KMS-11 (cell line): Measurements from ENCODE around the gene TXNRD1.
"Not testable (repeated sequence)": the region's sequence is repeated elsewhere in the genome, so short reads cannot be mapped to it uniquely, and the experiment has no call there.

ENCODE experiments used
- H2AFZ ChIP-seq: fragments of 200-600 bp; sonication (generic); 2 replicates; pipeline ENCODE4 v1.6.1; 2016; ENCODE audit warnings: antibody characterized with exemption, mixed run types, low read depth
- H3K27ac ChIP-seq: fragments of 200-600 bp; sonication (generic); 2 replicates; pipeline ENCODE4 v1.6.1; 2016; ENCODE audit warnings: mild to moderate bottlenecking, mixed run types
- H3K27me3 ChIP-seq: fragments of 200-600 bp; sonication (generic); 2 replicates; pipeline ENCODE4 v1.6.1; 2017; ENCODE audit warnings: mild to moderate bottlenecking, low read depth, mixed run types, moderate library complexity; ENCODE audit not compliant: insufficient read depth
- H3K36me3 ChIP-seq: fragments of 200-600 bp; sonication (generic); 2 replicates; pipeline ENCODE4 v1.6.1; 2017; ENCODE audit warnings: mild to moderate bottlenecking, mixed run types; ENCODE audit not compliant: insufficient read depth
- H3K4me1 ChIP-seq: fragments of 200-600 bp; sonication (generic); 2 replicates; pipeline ENCODE4 v1.6.1; 2016; ENCODE audit warnings: mild to moderate bottlenecking, low read depth, mixed run types; ENCODE audit not compliant: poor library complexity, severe bottlenecking
- H3K4me2 ChIP-seq: fragments of 200-600 bp; sonication (generic); 2 replicates; pipeline ENCODE4 v1.7.0; 2016; ENCODE audit warnings: mild to moderate bottlenecking, mixed run types
- H3K4me3 ChIP-seq: fragments of 200-600 bp; sonication (generic); IDR thresholded peaks from 2 replicates; pipeline ENCODE4 v1.6.1; 2017; ENCODE audit warnings: low read depth, low read length, mixed read lengths; ENCODE audit not compliant: insufficient read depth
- H3K79me2 ChIP-seq: fragments of 200-600 bp; sonication (generic); 2 replicates; pipeline ENCODE4 v1.6.1; 2016; ENCODE audit warnings: low read depth, mixed run types; ENCODE audit not compliant: insufficient read depth
- H3K9ac ChIP-seq: fragments of 200-600 bp; sonication (generic); 2 replicates; pipeline ENCODE4 v1.6.1; 2016; ENCODE audit warnings: mild to moderate bottlenecking, mixed run types
- H4K20me1 ChIP-seq: fragments of 200-600 bp; sonication (generic); 2 replicates; pipeline ENCODE4 v1.6.1; 2016; ENCODE audit warnings: mild to moderate bottlenecking, mixed run types; ENCODE audit not compliant: insufficient read depth
- CTCF ChIP-seq: fragments of 200-600 bp; sonication (generic); conservative IDR thresholded peaks from 2 replicates; pipeline ENCODE4 v1.6.1; 2017; ENCODE audit warnings: low read depth, mild to moderate bottlenecking, antibody characterized with exemption, low read length, moderate library complexity, mixed read lengths

Gene TXNRD1

GRCh38 chr12:104212516-104212915 lies 3.1 kb upstream of the TXNRD1 start:
- Histone ChIP-seq H3K4me2 (no peak overlapping the region), H3K4me1 (no peaks in the 10 kb centered on the region), H3K79me2 (no peaks in the 10 kb centered on the region), H3K4me3 (no peak overlapping the region), H2AFZ (no peak overlapping the region), H3K9ac (no peak overlapping the region), H3K27ac (no peak overlapping the region), H3K36me3 (no peaks in the 10 kb centered on the region), H3K27me3 (no peaks in the 10 kb centered on the region), H4K20me1 (no peaks in the 10 kb centered on the region)
- TF ChIP-seq CTCF = no peak

- Histone ChIP-seq H3K79me2 (no peaks in the 10 kb centered on the region), H3K9ac (no peak overlapping the region), H3K27ac (no peak overlapping the region), H3K4me3 (no peak overlapping the region), H3K27me3 (no peaks in the 10 kb centered on the region), H2AFZ (no peak overlapping the region), H3K4me1 (no peaks in the 10 kb centered on the region), H3K36me3 (no peaks in the 10 kb centered on the region), H4K20me1 (no peaks in the 10 kb centered on the region), H3K4me2 (no peak overlapping the region)
- TF ChIP-seq CTCF = no peak
Measured at GRCh38 chr12:104213952-104214351, 1.6 kb upstream of the TXNRD1 start.

GRCh38 chr12:104216521-104216924 lies 944 bp downstream of the TXNRD1 start:
- Histone ChIP-seq H3K27ac (no peak overlapping the region), H3K4me2 (no peak overlapping the region), H3K79me2 (no peaks in the 10 kb centered on the region), H3K27me3 (no peaks in the 10 kb centered on the region), H3K36me3 (no peaks in the 10 kb centered on the region), H3K4me3 (no peak overlapping the region), H3K4me1 (peaks cover 3% of the 10 kb centered on the region), H4K20me1 (no peaks in the 10 kb centered on the region), H2AFZ (no peak overlapping the region), H3K9ac (no peak overlapping the region)
- TF ChIP-seq CTCF = no peak

- not testable (repeated sequence) for H3K4me1 ChIP-seq, H3K27me3 ChIP-seq, H3K4me2 ChIP-seq, H3K27ac ChIP-seq, H3K4me3 ChIP-seq, H3K9ac ChIP-seq, H2AFZ ChIP-seq, H4K20me1 ChIP-seq, H3K36me3 ChIP-seq, H3K79me2 ChIP-seq
Measured at GRCh38 chr12:104218506-104218905, 2.9 kb downstream of the TXNRD1 start.

- Histone ChIP-seq H3K4me2 (no peak overlapping the region), H2AFZ (no peak overlapping the region)
Measured at GRCh38 chr12:104218935-104219334, 3.4 kb downstream of the TXNRD1 start.

More at GRCh38 chr12:104218935-104219334, 3.4 kb downstream of the TXNRD1 start:
- no peaks in the 10 kb centered on the region for H3K36me3 ChIP-seq
- H3K4me3 ChIP-seq = no peak overlapping the region
- H3K4me1 ChIP-seq = peaks cover 8% of the 10 kb centered on the region
- H3K9ac ChIP-seq = no peak overlapping the region
- no peaks in the 10 kb centered on the region for H3K27me3 ChIP-seq
- no peaks in the 10 kb centered on the region for H3K79me2 ChIP-seq
- no peaks in the 10 kb centered on the region for H4K20me1 ChIP-seq
- TF ChIP-seq CTCF = no peak
- no peak overlapping the region for H3K27ac ChIP-seq
